ENCODE results near the gene ATP8B4.
"Not testable (repeated sequence)": the region's sequence is repeated elsewhere in the genome, so short reads cannot be mapped to it uniquely, and the experiment has no call there.

Gene ATP8B4

DNA sequence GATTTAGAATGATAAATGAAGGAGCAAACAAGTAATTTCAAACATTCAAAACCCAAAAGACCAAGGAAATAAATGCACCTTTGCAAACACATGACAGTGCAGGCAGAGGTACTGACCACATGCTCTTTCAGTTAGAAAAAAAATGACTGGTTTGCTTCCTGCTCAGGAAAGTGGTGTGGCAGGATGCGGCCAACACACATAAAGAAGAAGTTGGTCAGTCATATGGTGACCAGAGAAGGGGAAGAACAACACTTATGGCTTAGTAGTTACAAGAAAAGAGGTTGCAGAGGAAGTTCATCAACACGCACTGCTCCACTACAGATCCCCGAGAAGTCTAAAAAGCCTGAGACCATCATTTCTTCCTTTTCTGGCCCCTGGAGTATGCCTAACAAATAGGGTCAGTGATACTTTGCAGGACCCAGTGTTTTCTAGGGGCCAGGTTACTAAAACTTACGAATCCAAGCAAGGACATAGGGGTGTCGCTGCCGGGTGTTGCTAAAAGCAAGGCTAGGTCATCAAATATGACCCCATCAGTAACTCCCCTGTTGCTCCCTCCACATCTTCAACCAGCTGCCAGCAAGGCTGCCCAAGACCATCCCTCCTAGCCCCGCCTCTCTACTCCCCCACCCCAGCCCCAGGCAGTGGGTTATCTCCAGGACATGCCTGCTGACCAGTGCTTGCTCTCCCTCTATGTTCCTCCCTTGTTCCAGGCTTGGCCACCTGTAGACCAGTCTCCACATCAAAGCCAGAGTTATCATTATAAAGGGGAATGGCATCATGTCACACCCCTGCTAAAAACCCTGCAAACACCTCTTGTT lies 11.2 kb downstream of the ATP8B4 start:
- DNase-seq (ENCODE audit: low read depth) = peak; percentile 45

DNA sequence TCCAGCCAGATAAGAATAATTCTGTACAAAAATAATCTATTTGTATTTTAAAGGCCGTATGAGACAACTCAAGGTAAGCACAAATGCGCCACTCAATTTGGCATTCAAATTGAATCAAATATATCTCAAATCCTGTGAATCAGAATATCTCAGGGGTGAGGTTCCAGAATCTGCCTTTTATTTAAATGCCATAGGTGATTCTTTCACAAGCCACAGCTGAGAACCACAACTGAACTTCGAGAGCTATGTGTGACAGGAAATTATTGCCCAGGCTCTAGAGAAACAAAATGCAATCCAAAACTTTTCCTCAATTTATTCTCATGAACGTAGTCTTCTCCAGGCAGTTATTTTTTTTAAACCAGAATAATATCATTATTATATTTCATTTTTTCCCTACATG lies 11.9 kb downstream of the ATP8B4 start:
- DNase-seq (ENCODE audit: low read depth) = no peak

DNA sequence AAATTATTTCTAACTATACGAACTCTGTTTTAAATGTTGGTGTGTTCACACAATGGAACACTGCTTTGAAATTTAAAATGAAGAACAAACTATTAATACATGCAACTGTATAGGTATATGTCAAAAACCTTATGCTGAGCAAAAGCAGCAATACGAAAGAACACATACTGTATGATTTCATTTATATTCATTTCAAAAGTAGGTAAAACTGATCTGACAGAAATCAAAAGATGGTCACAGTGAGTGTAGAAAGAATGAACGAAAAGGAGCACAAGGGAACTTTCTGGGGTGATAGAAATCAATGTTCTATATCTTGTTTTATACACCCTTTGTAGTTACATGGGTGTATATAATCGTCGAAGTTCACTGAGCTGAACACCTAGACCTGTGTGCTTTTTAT lies 12.6 kb downstream of the ATP8B4 start:
- DNase-seq (ENCODE audit: low read depth) = no peak

DNA sequence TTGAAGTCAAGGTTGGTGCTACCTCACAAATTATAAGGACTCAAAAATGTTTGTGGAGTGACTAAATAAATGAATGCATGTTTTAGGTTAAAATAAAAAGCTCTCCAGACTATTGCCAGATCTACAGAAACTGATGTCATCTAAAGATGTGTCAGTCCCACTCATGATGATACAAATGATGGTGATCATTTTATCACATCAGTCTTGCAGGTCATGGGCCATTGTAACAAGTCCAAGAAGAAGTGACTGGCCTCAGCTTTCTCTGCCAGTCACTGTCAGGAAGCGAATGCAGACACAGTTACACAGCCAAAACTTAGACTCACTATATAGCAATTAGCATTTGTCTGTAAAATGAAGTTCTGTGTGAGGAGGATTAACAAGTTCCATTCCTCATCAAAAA lies 18.5 kb downstream of the ATP8B4 start:
- no peak for DNase-seq (ENCODE audit: low read depth)

DNA sequence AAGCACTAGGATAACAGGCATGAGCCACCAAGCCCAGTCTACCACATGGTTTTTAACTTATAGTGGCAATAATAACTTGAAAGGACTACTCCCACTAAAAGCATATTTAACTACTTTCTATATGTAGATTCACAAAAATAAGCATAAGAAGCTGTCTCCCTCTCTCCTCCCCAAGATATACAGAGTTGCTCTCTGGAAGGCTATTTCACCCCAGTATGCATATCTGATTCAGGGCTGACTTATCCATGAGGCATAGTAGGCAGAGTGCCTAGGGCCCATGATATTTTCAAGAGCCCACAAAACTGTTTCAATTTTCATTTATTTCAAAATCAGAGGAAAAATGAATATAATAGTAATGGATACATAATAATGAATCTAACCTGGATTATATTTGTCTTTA lies 20.5 kb downstream of the ATP8B4 start:
- DNase-seq (ENCODE audit: low read depth) = no peak

DNA sequence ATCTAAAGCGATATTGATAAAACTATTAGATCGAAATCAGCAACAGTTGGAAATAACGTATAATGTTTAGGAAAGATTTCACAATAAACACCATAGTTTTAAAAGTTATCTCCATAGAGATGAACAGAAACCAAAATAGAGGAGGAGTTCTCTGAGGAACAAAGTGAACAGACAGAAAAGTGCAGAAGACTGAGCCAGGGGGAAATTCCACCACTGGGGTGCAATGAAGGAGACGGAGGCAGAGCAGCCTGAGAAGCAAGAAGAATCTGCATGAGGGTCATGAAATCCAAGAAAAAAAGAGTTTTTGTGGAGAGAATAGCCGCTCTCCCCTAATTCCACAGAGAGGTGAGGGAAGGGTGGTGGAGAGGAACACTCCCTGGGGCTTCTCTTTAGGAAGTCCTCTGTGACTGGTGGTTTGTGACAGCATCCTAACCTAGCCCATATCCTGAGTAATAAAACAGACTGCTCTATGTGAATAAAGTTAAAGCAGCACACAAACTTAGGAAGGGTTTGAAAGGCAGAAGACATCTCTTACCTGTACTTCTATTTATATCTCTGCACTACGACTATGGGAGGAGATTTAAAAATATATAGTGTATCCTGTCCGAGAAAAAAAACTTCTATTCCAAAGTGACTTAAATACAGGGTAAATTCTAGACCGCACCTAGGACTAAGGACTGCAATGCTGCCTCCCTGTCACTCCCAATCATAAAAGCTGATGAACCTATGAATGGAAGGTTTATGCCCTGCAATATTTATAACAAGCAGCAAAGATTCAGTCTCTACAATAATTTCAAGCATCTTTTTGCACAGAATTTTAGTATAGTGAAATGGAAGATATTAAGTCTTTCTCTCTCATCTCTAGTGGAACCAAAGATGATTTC lies 22.9 kb downstream of the ATP8B4 start:
- DNase-seq (ENCODE audit: low read depth) = no peak

DNA sequence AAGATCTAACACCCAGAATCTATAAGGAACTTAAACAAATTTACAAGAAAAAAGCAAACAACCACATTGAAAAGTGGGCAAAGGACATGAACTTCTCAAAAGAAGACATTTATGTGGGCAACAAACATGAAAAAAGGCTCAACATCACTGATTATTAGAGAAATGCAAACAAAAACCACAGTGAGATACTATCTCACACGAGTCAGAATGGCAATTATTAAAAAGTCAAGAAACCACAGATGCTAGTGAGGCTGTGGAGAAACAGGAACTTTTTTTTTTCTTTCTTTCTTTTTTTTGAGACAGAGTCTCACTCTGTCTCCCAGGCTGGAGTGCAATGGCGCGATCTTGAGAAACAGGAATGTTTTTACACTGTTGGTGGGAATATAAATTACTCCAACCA lies 29.6 kb downstream of the ATP8B4 start:
- not testable (repeated sequence) for DNase-seq (ENCODE audit: low read depth)

DNA sequence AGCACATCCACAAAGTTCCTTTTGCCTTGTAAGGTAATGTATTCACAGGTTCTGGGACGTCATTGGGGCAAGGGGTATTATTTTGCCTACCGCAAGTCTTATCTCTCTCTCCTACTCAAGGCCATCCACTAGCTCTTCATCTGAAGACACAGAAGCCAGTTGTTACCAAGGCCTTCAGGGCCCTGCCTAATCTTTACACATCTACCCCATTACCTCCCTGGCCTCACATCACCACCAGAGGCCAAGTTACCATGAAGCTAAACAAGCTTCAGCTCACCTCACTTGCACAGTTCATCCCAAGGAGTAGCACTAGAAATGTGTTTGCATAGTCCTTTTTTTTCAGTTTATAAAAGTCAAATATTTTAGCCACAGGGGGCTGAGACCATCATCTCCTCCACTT lies 34.1 kb downstream of the ATP8B4 start:
- DNase-seq (ENCODE audit: low read depth) = no peak

DNA sequence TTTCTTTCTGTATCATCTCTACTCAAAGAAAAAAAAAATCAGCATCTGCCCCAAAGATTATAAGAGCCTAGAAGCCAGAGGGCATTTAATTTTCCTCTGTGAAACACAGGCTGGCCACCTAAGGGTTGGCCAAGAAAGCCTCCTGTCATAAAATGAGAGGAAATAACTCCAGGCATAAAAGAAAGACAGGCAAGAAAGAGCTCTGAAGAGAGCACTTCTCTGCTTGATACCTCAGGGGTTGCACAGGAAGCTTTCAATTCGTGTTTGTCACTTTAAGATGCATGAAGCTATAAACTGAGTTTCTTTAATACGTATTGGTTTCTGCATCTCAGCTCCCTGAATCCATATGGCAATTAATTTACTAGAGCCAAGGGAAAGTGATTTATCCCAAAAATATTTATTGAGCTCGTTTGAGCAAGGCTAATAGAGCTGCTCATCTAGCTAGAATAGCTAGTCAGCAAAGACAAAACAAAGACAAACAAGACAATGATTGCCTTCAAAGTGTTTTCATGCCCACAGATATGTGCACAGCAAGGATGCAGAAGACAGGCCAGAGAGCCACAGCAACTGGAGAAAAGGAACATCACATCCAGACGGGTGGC lies 35.5 kb downstream of the ATP8B4 start:
- no peak for DNase-seq (ENCODE audit: low read depth)

DNA sequence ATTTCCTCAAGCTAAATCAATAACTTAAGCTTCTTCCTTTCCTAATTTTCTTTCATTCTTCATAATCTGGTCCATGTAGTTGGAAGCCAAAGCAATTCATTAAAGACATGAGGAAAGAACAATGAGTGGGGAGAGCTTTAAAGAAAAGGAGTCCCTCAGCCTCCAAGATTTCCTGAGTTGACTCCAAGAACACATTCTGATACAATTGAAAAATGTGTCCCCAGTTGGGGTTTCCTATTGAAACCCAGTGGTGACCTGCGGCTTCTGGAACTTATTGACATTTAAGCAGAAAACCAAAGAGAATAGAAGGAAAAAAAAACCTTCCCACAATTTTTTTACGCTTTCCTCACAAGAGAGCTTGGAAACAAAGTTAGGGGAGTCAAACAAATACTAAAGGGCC lies 37.0 kb downstream of the ATP8B4 start:
- no peak for DNase-seq (ENCODE audit: low read depth)

DNA sequence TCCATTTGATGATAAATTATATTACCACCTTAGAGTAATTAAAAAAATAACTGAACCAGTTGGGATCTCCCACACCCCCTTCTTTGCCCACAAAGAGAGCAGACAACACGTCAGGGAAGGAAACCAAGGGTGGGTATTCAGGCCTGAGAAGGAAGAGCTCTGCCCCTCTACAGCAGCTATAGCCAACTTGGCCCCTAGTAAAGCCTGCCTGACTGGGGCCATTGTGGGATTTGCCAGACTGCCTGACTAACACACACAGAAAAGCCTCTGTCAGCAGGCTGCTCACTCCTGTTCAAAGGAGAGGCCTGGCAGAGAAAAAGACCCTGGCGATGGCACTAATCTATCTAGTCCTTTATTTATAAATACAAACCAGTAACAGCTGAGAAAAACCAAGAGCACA lies 41.4 kb downstream of the ATP8B4 start:
- DNase-seq (ENCODE audit: low read depth) = no peak

DNA sequence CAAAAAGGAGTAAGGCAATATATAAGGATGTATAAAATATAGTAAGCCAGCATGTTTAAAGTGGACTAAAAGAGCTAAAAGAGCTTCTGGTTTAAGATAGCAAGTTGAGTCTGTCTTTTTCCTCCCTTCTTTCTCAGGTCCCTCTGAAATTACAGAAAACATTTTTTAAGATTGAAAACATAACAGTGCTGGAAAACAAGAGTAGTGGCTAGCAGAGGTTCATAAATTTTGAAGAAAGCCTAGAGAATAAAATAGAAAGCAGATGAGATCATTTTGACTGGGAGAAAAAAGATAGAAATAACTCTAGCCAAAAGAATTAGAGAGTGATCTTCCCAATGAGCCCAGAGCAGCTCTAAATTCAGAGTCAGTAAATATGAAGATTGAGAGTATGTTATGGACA lies 41.9 kb downstream of the ATP8B4 start:
- no peak for DNase-seq (ENCODE audit: low read depth)

DNA sequence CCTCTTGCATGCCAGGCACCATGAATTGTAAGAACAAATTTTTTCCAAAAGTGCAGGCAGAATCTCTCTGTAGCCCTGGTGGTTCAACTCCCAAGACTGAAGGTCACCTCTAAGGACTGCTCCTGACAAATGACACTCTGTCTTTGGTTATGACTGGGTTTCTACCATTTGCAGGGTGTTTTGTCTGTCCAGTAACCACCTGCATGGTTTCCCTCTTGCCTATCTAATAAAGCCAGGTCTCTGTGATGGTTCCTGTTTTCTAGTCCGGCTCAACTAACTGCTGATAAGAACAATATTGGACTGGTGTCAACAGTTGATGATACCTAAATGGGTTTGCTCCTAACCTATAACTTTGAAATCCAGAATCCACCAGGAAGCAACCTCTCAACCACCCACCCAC lies 43.7 kb downstream of the ATP8B4 start:
- DNase-seq (ENCODE audit: low read depth) = no peak

DNA sequence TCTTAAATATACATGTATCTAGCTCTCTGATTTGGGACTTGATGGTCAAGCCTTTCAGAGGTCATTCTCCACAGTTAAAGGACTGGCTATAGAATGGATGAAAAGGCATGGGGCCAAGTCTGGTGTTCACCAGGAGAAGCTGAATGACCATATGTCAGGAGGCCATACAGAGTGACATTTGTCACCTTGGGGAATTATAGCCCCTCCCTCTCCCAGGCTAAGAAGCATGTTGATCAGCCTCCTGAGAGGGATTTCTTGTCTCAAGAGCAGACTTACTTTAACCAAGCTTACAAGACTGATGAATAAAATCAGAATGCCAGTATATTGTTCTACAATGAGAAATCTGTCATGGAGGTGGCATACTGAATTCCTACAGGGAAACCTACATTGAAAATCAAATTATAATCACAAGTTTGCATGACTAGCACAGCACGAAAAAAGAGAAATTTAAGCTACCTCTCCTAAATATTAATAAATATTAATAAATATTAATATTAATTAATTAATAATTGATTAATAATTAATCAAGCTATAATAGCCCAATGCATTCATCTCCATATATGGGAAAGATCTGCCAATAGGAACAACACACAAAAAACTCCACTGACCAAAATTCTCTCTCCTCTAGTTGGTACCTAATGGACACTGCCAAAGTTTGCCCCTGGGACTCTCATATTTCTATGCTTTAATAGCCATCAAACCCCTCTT lies 47.3 kb downstream of the ATP8B4 start:
- DNase-seq (ENCODE audit: low read depth) = no peak

DNA sequence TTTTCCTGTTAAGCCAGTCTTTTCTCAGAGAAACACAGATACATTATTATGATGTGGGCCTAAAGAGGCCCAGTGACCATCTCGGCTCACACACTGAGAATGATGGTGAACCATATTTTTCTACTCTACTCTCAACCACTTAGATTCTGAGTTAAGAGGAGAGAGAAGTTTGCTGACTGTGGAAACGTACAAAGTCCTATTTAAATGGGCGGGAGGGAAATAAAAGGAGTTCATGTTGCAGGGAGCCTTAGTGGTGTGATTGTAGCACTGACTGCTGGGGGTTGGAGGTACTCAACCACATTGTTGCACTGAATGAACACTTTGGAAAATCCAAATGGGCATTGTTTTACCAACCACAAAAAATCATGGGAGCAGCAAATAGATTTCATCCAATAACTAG lies 51.0 kb downstream of the ATP8B4 start:
- DNase-seq (ENCODE audit: low read depth) = no peak

DNA sequence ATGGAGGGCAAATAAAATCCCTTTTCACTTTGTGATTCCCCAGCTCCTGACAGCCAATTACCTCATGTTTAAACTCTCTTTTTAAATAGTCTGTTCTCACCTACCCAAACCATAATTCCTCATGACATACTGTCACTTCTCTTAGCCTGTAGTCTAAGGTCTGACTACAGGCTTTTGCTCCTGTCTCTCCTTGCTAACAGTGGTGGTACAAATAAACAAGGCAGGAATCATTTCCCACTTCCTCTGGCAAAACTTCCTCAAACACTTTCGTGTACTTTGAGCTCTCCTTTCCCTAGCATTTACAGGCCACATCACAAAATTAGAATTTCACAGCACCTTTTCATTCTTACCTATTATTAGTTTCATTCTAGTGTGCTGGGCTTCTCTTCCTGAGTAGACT lies 51.8 kb downstream of the ATP8B4 start:
- no peak for DNase-seq (ENCODE audit: low read depth)

DNA sequence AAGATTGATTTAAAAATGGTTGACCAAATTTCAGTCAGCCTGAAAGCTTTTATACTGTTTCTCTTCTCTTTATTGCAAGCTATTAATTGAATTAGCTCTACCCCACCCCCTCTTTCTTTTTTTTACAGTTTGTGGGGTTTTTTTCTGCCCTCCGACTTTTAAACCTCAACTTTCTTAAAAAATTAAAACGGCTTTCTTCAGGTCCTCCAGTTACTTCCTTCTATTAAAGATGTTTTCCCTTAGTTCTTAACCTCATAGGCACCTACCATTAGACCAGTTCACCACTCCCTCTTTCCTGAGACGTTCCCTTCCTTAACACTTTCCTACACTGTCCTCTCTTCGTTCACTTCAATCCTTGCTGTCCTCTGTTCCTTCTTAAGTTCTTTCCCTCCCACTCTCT lies 52.4 kb downstream of the ATP8B4 start:
- no peak for DNase-seq (ENCODE audit: low read depth)

DNA sequence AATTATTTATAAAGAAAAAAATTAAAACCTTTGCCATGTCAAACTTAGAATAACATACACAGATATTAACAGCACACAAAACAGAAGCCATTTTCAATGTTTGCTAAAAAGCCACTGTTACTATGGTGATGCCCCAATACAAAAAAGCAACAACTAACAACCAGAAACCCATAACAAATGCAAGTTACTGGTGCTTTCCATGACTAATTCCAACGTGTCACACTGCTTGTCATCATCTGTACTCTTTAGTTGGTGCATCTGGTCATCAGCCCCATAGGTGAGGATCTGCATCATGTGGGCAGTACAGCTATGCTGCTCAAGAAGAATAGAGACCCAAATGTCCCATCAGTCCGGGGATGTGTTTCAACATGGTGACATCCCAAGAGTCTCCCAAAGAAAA lies 52.8 kb downstream of the ATP8B4 start:
- no peak for DNase-seq (ENCODE audit: low read depth)

DNA sequence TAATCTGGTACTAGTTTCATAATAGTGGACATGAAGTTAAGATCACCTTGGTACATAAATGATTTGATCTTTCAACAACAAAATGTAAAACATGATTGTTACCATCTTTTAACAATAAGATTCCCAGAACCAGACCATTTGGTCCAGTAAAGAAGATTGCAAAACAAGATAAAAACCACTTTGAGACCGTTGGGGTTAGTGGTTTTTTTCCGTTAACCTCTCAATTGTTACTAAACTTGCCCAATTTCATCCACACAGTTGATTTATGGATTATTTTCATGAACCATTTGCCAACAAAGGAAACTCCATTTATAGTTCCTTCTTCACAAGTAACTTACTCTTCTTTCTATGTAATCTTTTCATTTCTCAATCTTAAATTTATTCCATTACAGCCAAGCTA lies 53.8 kb downstream of the ATP8B4 start:
- DNase-seq (ENCODE audit: low read depth) = no peak

DNA sequence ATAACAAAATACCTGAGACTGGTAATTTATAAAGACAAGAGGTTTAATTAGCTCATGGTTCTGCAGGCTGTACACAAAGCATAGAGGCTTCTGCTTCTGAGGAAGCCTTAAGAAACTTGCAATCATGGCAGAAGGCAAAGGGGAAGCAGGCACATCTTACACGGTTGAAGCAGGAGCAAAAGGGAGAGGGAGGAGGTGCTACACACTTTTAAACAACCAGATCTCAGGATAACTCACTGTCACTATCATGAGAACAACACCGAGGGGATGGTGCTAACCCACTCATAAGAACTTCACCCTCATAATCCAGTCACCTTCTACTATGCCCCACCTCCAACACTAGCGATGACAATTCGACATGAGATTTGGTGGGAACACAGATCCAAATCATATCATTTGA lies 54.4 kb downstream of the ATP8B4 start:
- DNase-seq (ENCODE audit: low read depth) = no peak

DNA sequence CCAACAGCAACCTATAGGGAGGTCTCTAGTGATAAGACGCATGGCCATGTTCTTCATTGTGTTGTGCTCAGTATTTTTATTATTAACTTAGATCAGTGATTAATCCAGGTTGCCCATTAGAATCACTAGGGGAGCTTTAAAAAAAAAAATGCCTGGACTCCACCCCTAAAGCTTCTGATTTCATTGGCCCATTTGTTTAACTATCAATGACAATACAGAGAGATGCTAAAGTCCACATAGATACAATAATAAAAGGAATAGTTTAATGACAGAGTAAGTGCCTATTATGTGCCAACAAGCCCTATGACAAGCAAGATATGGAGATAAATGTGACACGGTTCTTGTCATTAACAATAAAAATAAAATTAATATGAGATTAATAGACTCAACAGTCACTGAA lies 55.8 kb downstream of the ATP8B4 start:
- DNase-seq (ENCODE audit: low read depth) = no peak

DNA sequence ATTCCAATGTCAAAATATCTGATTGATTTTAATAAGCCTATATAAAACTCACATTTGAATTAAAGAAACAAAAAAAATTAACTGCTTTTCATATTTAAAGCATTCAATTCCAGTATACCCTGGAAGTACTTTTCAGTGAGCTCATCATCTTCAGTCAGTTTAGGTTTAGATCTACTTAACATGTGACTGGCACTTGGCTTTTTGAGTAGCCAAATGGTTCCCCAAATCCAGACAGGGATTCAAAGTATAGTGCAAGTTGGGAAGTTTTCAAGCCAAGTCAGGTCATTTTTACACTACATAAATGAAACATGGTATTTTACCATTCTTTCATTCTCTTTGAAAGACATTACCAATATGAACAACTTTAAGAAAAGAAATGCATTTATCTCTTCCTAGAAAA lies 57.5 kb downstream of the ATP8B4 start:
- no peak for DNase-seq (ENCODE audit: low read depth)

Data from CMK (cell line).